IgD-negative memory B cell (primary cell): ENCODE data around the gene HIPK2. TPM values are rescaled to one million over a fixed set of nuclear protein-coding genes. Genes with fewer than 3 reads are reported as not detected.

Experiments used
- H3K27ac Mint-ChIP-seq, 3 donors: one replicate each; pipeline ENCODE4 v1.8.0; 2020 to 2022; ENCODE audit warnings: mild to moderate bottlenecking in 3 of 3, mixed read lengths in 3 of 3, moderate library complexity in 1 of 3
- H3K27me3 Mint-ChIP-seq: one replicate; pipeline ENCODE4 v1.8.0; 2021; ENCODE audit warnings: mixed read lengths
- H3K36me3 Mint-ChIP-seq: one replicate; pipeline ENCODE4 v1.8.0; 2020; ENCODE audit warnings: mild to moderate bottlenecking, mixed read lengths
- H3K4me1 Mint-ChIP-seq, 3 donors: one replicate each; pipeline ENCODE4 v1.8.0; 2020 to 2022; ENCODE audit warnings: mixed read lengths in 3 of 3, mild to moderate bottlenecking in 1 of 3
- H3K4me3 Mint-ChIP-seq, 4 donors: one replicate each; pipeline ENCODE4 v1.8.0; 2020 to 2022; ENCODE audit warnings: mild to moderate bottlenecking in 4 of 4, mixed read lengths in 4 of 4, moderate library complexity in 3 of 4
- H3K9me3 Mint-ChIP-seq, 3 donors: one replicate each; pipeline ENCODE4 v1.8.0; 2020 to 2021; ENCODE audit warnings: mixed read lengths in 3 of 3, mild to moderate bottlenecking in 1 of 3
- polyA plus RNA-seq: library from polyadenylated mRNA; unstranded; fragments of 300-500 nt; fragmentation: Illumina TruSeq; gene quantifications from one replicate; pipeline ENCODE4 v1.2.3, GENCODE V29; 2021

Gene HIPK2
- polyA plus RNA-seq, 1 donor from 2014 or later: 5.5 TPM

DNA sequence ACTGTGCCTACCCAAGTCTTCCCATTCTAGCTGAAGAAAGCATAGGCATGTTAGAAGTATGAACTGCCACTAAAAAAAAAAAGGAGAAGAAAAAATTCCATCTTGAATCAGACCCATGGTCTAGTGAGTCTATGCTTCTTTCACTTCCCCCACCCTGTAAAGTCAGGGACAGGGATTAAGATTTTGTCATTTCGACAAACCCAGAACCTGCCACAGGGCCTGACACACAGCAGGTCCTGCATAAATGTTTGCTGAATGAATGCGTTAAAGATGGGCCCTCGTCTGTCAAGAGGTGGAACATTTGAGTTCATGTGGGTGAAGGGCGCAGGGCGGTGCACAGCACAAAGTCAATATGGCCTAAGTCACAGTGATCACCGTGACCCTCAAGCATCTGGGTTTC is 4.9 kb downstream of the HIPK2 start:
- Mint-ChIP-seq H3K27me3 (no peaks in the 10 kb centered on the region), H3K27ac (peak overlapping the region in 2 of 3 donors; percentile 38 to 87), H3K36me3 (peaks cover 13% of the 10 kb centered on the region), H3K9me3 (no peaks in the 10 kb centered on the region), H3K4me3 (peak overlapping the region in 3 of 4 donors; percentile 54 to 83 (median 61)), H3K4me1 (peaks cover 45 to 68% (median 47%) of the 10 kb centered on the region in 3 donors)

DNA sequence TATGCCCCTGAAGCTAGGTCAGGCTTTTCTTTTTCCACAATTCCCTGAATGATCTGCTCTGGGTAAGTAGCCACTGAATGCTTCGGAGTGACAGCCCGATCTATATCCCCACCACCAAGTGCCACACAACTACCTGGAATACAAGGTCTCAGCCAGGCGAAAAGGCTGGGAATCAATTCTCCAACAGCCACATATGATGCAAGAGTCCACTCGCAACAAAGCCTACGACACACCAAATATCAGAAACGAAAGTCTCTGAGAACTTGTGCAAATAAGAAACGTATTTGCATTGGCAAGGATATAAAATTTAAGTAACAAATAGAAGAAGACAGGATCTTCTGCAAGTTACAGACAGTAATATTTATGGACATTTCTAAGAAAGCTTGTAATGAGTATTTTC is 5.7 kb downstream of the HIPK2 start:
- Mint-ChIP-seq H3K4me1 (peaks cover 52 to 75% (median 55%) of the 10 kb centered on the region in 3 donors), H3K9me3 (no peaks in the 10 kb centered on the region), H3K4me3 (peak overlapping the region in 1 of 4 donors; percentile 19), H3K27me3 (no peaks in the 10 kb centered on the region), H3K36me3 (peaks cover 13% of the 10 kb centered on the region), H3K27ac (peak overlapping the region in 1 of 3 donors; percentile 71)

DNA sequence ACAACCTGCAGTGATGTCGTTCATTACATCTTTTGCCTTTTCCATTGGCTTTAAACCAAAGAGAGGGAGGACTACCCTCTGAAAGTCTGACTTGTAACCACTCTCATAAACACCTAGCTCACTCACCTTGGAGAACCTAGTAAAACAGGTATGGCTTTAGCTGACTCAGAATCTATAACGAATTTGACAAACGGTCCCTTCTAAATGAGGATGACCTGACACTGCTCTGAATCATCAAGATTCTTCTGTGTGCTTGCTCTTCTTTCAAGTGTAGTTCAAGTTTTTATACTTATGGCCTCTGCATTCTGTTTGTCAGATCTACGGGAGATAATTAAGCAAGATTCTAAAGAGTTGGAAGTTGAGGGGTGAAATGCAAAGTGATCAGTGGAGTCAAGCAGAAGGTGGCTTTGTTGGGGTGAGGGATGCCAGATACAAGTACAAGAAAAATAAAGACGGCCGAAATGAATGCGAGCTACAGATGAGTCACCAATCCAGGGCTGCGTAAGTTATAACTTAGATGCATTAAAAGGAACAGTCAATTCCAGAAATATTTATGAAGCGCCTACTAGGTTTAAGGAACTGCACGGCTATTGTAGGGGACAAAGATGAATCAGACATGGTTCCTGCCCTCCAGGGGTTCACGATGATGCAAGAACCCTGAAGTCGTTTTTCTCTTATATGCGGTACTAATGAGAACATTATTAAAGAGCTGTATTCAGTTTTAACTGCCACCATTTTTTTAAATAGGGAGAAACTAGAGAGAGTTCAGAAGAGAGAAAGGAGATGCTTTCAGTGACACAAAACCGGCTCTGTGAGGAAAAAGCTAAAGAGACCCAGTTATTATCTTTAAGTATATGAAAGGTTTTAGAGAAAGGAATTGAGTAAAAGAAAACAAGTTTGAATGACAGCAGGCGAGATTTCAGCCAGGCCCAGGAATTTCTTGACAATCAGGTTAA is 6.5 kb downstream of the HIPK2 start:
- H3K4me3 Mint-ChIP-seq: peak overlapping the region in 3 of 4 donors; percentile 4 to 72 (median 6)
- H3K9me3 Mint-ChIP-seq: no peaks in the 10 kb centered on the region
- peak overlapping the region in 2 of 3 donors; percentile 2 to 72 for H3K27ac Mint-ChIP-seq
- H3K27me3 Mint-ChIP-seq: no peaks in the 10 kb centered on the region
- peaks cover 13% of the 10 kb centered on the region for H3K36me3 Mint-ChIP-seq
- H3K4me1 Mint-ChIP-seq: peaks cover 53 to 80% (median 57%) of the 10 kb centered on the region in 3 donors

DNA sequence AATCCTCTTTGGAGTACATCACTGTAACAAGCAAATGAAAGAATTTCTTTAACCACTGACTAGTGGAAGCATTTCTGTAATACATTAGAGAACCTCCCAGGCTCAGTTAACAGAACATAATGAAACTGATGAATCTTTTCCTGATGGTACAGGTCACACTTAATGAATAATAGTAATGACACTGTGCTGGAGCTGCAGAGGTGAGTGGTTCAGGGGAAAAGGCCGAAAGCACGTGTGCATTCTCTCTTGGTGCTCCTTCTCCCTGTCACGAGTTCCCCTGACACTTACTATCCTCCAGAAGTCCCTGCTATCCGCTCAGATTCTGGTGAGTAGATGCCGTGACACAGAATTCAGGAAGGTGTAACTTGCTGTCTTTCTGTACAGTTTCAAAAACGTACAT is 8.0 kb downstream of the HIPK2 start:
- Mint-ChIP-seq H3K4me1 (peaks cover 46 to 77% (median 55%) of the 10 kb centered on the region in 3 donors), H3K36me3 (peaks cover 13% of the 10 kb centered on the region), H3K27me3 (no peaks in the 10 kb centered on the region), H3K27ac (no peak overlapping the region), H3K4me3 (no peak overlapping the region), H3K9me3 (no peaks in the 10 kb centered on the region)

DNA sequence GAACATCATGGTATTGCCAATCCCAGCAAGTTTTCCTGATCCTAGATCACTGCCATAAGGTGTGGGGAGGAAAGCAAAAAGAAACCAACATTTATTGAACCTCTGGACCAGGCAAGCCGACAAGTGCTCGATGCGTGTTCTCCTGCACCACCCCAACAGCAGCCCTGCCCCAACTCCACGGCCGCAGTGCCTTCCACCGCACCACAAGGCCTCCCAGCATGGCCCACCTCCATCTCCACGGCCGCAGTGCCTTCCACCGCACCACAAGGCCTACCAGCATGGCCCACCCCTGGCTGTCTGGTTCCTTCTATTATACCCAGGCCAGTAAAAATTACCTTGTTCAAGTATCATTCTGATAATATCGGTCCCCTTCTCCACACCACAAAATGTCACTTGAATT is 8.7 kb downstream of the HIPK2 start:
- H3K36me3 Mint-ChIP-seq: peaks cover 13% of the 10 kb centered on the region
- H3K4me3 Mint-ChIP-seq: peak overlapping the region in 2 of 4 donors; percentile 2 to 46
- no peaks in the 10 kb centered on the region for H3K27me3 Mint-ChIP-seq
- peaks cover 40 to 75% (median 53%) of the 10 kb centered on the region in 3 donors for H3K4me1 Mint-ChIP-seq
- no peaks in the 10 kb centered on the region for H3K9me3 Mint-ChIP-seq
- H3K27ac Mint-ChIP-seq: peak overlapping the region in 1 of 3 donors; percentile 46

DNA sequence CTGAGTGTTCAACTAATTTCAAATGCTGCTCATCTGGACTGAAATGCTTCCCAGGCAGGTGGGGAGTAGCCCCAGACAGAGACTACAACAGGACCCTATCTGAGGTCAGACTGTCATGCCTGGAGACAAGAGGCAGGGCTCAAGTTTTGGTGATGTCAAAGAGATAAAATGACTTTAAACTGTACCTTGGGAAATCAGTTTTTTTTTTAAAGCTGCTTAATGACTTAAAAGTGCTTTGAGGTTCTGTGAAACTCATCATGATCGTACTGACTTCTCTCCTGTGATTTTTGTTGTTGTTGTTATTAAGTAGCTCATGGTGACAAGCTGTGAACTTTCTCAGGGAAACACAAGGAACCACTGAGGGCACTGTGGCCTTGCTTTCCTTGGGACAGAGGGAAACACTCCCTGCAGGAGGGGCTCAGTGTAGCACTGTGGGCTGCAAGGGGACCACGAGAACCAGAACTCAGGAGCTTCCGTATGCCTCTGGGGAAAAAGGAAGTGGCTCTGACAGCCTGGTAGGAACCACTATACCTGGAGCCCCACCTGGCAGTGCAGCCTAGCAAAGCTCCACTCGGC is 9.5 kb downstream of the HIPK2 start:
- H3K27ac Mint-ChIP-seq: peak overlapping the region; percentile 2 to 76 (median 16)
- H3K36me3 Mint-ChIP-seq: peaks cover 13% of the 10 kb centered on the region
- no peaks in the 10 kb centered on the region for H3K27me3 Mint-ChIP-seq
- H3K9me3 Mint-ChIP-seq: no peaks in the 10 kb centered on the region
- H3K4me1 Mint-ChIP-seq: peaks cover 39 to 68% (median 52%) of the 10 kb centered on the region in 3 donors
- peak overlapping the region in 2 of 4 donors; percentile 9 to 23 for H3K4me3 Mint-ChIP-seq

DNA sequence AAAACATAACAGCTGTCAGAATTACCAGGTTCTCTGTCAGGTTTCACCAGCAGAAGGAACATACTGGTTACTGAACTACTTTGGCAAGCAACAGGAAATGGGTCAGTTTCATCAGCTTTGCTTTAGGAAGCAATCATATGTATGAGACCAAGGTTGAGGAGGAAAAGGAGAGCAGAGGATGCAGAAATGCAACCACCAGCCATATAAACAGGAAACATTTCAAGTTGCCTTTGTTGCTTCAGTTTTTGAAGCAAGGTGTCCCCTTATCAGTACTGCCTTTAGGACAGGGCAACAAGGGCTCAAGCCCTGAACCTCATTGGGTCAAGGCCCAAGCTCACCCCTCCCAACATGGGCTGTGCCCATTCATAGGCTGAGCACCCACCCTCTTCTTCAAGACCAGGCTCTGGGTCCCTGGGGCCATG is 10.2 kb downstream of the HIPK2 start:
- H3K4me1 Mint-ChIP-seq: peaks cover 36 to 68% (median 48%) of the 10 kb centered on the region in 3 donors
- H3K27ac Mint-ChIP-seq: peak overlapping the region; percentile 36 to 85 (median 76)
- no peaks in the 10 kb centered on the region for H3K27me3 Mint-ChIP-seq
- no peaks in the 10 kb centered on the region for H3K9me3 Mint-ChIP-seq
- peak overlapping the region; percentile 3 to 41 (median 17) for H3K4me3 Mint-ChIP-seq
- H3K36me3 Mint-ChIP-seq: peaks cover 9% of the 10 kb centered on the region

DNA sequence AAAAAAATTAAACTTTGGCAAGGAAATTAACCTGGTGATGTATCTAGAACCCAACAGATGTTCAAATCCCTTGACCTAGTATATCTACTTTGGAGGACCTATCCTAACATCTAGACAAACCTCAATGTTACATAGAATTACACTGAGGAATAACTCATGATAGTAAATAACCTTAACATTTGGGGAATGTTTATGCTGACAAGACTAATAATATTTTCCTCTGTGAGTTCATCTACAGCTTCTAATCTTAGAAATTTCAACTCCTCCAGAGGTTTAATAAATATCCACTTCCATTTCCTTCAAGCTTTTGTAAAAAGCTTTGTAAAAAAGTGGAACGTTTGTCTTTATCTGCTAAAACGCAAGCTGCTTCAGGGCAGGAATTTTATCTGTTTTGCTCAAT is 12.7 kb downstream of the HIPK2 start:
- no peak overlapping the region for H3K4me3 Mint-ChIP-seq
- peak overlapping the region; percentile 7 to 46 (median 19) for H3K27ac Mint-ChIP-seq
- no peaks in the 10 kb centered on the region for H3K9me3 Mint-ChIP-seq
- peaks cover 12% of the 10 kb centered on the region for H3K36me3 Mint-ChIP-seq
- H3K27me3 Mint-ChIP-seq: no peaks in the 10 kb centered on the region
- peaks cover 41 to 74% (median 53%) of the 10 kb centered on the region in 3 donors for H3K4me1 Mint-ChIP-seq

DNA sequence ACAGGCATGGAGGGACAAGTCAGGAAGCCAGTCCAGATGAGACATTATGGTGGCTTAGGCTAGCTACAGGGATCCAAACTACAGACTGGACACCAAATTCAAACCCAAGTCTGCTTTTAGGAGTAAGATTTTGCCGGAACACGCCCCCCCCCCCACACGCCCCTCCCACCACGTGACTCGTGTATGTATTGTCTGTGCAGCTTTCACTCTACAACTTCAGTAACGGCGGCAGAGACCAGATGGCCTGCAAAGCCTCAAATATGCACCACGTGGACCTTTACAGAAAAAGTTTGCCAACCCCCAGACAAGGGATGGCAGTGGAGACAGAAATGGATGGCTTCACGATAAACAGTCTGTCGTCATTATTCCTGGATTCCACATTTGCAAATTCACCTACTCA is 14.5 kb downstream of the HIPK2 start:
- H3K27me3 Mint-ChIP-seq: no peaks in the 10 kb centered on the region
- H3K27ac Mint-ChIP-seq: peak overlapping the region; percentile 45 to 68 (median 59)
- H3K36me3 Mint-ChIP-seq: peaks cover 17% of the 10 kb centered on the region
- H3K9me3 Mint-ChIP-seq: no peaks in the 10 kb centered on the region
- H3K4me3 Mint-ChIP-seq: peak overlapping the region in 1 of 4 donors; percentile 23
- H3K4me1 Mint-ChIP-seq: peaks cover 36 to 68% (median 60%) of the 10 kb centered on the region in 3 donors

DNA sequence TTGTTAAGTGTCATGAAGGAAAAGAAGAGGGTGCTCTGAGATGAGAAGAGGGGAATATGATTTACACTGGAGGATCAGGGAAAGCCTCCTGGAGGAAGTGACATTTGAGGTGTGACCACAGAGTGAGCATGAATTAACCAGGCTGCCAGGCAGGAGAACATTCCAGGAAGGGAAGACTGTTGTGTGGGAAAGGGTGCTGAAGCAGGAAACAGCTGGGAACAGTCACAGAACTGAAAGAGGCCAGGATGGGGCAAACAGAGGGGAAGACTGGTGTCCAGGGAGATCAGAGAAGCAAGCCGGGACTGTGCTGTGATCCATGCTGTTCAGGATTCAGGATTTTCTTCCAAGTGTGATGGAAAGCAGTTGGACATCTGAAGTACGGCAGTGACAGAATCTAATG is 14.9 kb downstream of the HIPK2 start:
- Mint-ChIP-seq H3K27me3 (no peaks in the 10 kb centered on the region), H3K27ac (peak overlapping the region in 1 of 3 donors; percentile 7), H3K9me3 (no peaks in the 10 kb centered on the region), H3K4me1 (peaks cover 34 to 66% (median 55%) of the 10 kb centered on the region in 3 donors), H3K36me3 (peaks cover 15% of the 10 kb centered on the region), H3K4me3 (peak overlapping the region in 1 of 4 donors; percentile 23)

DNA sequence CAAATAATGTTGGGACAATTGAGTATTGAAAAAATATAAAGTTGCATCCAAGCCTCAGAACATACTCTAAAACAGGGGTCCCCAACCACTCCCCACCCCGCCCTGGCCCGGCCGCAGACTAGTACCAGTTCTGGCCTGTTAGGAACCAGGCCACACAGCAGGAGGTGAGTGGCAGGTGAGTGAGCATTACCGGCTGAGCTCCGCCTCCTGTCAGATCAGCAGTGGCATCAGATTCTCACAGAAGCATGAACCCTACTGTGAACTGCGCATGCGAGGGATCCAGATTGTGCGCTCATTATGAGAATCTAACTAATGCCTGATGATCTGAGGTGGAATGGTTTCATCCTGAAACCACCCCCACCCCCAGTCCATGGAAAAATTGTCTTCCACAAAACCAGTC is 19.4 kb downstream of the HIPK2 start:
- no peaks in the 10 kb centered on the region for H3K9me3 Mint-ChIP-seq
- H3K4me1 Mint-ChIP-seq: peaks cover 48 to 63% (median 61%) of the 10 kb centered on the region in 3 donors
- no peaks in the 10 kb centered on the region for H3K27me3 Mint-ChIP-seq
- H3K27ac Mint-ChIP-seq: peak overlapping the region in 1 of 3 donors; percentile 83
- H3K36me3 Mint-ChIP-seq: peaks cover 17% of the 10 kb centered on the region
- no peak overlapping the region for H3K4me3 Mint-ChIP-seq

DNA sequence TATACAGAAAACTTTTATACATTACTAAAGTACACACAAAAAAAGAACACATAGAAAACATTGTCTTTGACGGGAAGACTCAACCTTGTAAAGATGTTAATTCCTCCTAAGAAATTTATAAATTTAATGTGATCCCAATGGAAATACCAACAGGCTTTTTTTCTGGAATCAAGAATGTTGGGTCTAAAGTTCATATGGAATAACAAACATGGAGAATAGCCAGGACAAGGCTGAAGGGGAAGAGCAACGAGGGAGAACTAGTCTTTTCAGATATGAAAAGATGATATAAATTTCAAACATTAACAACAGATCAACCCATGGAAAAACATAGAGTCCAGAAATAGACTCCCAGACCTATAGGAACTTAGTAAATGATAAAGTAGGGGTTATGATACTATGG is 19.8 kb downstream of the HIPK2 start:
- H3K9me3 Mint-ChIP-seq: no peaks in the 10 kb centered on the region
- H3K4me1 Mint-ChIP-seq: peaks cover 49 to 67% (median 63%) of the 10 kb centered on the region in 3 donors
- H3K27ac Mint-ChIP-seq: no peak overlapping the region

DNA sequence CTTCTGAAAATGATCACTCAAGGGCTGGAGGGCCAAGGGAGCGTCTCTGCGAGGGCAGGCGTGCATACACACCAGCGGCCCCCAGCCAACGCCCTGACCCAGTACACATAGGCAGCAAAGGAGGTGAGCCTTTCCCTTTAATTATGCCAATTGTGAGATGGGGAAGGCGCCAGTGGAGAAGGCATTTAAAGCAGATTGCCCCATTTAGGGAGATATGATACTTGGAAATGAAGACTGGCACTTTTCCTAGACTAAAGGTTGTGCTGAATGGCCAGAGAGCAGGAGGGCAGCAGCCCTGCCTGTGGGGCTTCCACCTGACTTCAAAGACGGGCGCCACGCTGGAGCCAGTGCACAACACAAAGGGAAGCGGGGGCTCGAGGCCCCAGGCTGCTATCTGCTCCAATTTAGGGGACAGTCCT is 24.1 kb downstream of the HIPK2 start:
- Mint-ChIP-seq H3K4me3 (peak overlapping the region in 1 of 4 donors; percentile 44), H3K9me3 (no peaks in the 10 kb centered on the region), H3K27me3 (peaks cover 2% of the 10 kb centered on the region), H3K4me1 (peaks cover 47 to 53% (median 50%) of the 10 kb centered on the region in 3 donors), H3K36me3 (peaks cover 12% of the 10 kb centered on the region), H3K27ac (peak overlapping the region in 2 of 3 donors; percentile 61 to 76)

More for the DNA sequence above, 19.8 kb downstream of the HIPK2 start:
- peaks cover 20% of the 10 kb centered on the region for H3K36me3 Mint-ChIP-seq
- no peak overlapping the region for H3K4me3 Mint-ChIP-seq
- H3K27me3 Mint-ChIP-seq: no peaks in the 10 kb centered on the region

DNA sequence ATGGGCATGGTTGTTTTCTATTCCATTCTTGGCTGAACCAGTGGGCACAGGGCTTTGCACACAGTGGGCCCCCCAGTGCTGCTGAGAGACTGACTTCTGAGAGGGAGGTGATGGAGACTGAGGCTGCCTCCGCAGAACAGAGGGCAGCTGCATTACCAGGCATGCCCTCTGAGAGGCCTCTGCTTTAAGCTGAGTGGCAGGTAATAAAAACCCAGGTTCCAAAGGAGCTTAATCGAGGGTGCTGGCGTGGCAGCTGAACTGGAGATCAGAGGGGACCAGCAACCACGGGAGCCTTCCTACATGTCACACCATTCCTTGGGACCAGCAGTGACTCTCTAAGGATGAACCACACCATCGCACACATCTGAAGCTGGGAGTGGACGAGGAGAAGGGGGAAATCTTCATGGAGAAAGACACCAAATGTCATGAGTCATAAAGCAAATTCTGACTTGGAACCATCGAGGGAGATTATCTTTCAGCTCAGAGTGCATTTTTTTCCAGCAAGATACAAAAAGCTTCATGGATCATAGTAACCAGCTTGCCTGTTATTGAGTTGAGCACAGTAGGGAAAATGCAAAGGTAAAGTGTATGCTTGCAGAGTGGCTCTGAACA is 24.6 kb downstream of the HIPK2 start:
- Mint-ChIP-seq H3K4me3 (no peak overlapping the region), H3K36me3 (peaks cover 11% of the 10 kb centered on the region), H3K9me3 (no peaks in the 10 kb centered on the region), H3K4me1 (peaks cover 45 to 51% (median 50%) of the 10 kb centered on the region in 3 donors), H3K27me3 (peaks cover 2% of the 10 kb centered on the region), H3K27ac (peak overlapping the region in 2 of 3 donors; percentile 61 to 76)
